Measurements from ENCODE around the gene B3GAT3.
A peak's percentile ranks its signal among the peaks of the same experiment; 100 is the strongest.
"Not testable (repeated sequence)": the region's sequence is repeated elsewhere in the genome, so short reads cannot be mapped to it uniquely, and the experiment has no call there.

Gene B3GAT3

GRCh38 chr11:62603776-62604299 is 17.9 kb downstream of the B3GAT3 start:
- no peak for DNase-seq

- no peak for DNase-seq
Measured at GRCh38 chr11:62603072-62603408, 18.7 kb downstream of the B3GAT3 start.

- peak; percentile 85 for DNase-seq
Measured at GRCh38 chr11:62602141-62603071, 19.4 kb downstream of the B3GAT3 start.

- peak; percentile 98 for DNase-seq
Measured at GRCh38 chr11:62601372-62602140, 20.2 kb downstream of the B3GAT3 start, which contains the start of gene MTA2. Gene MTA2 (minus strand): TSS chr11:62601865. CDS start chr11:62601450, 415 bp downstream.

GRCh38 chr11:62601122-62601371 is 20.7 kb downstream of the B3GAT3 start:
- DNase-seq, result no peak

- DNase-seq, result no peak
Measured at GRCh38 chr11:62600367-62601121, 21.2 kb downstream of the B3GAT3 start.

GRCh38 chr11:62599901-62600300 is 21.9 kb downstream of the B3GAT3 start:
- no peak for DNase-seq

- DNase-seq, result peak; percentile 89
Measured at GRCh38 chr11:62599069-62599696, 22.6 kb downstream of the B3GAT3 start.

GRCh38 chr11:62595124-62595523 is 26.7 kb downstream of the B3GAT3 start:
- DNase-seq, result no peak

- DNase-seq, result peak; percentile 55
Measured at GRCh38 chr11:62593434-62594044, 28.2 kb downstream of the B3GAT3 start.

- DNase-seq, result peak; percentile 63
Measured at GRCh38 chr11:62592989-62593421, 28.8 kb downstream of the B3GAT3 start.

GRCh38 chr11:62592146-62592815 is 29.5 kb downstream of the B3GAT3 start:
- DNase-seq, result peak; percentile 35

- peak; percentile 99 for DNase-seq
Measured at GRCh38 chr11:62591448-62592145, 30.2 kb downstream of the B3GAT3 start, which contains the start of gene TUT1. Gene TUT1 (minus strand): TSS chr11:62591523. CDS start chr11:62591485, 38 bp downstream.

- DNase-seq, result no peak
Measured at GRCh38 chr11:62588966-62589637, 32.7 kb downstream of the B3GAT3 start.

GRCh38 chr11:62585356-62585755 is 36.4 kb downstream of the B3GAT3 start:
- DNase-seq, result not testable (repeated sequence)

GRCh38 chr11:62581735-62582134 is 40.1 kb downstream of the B3GAT3 start:
- DNase-seq, result not testable (repeated sequence)

- no peak for DNase-seq
Measured at GRCh38 chr11:62580959-62581715, 40.6 kb downstream of the B3GAT3 start.

- no peak for DNase-seq
Measured at GRCh38 chr11:62579252-62579651, 42.5 kb downstream of the B3GAT3 start.

GRCh38 chr11:62578541-62578940 is 43.2 kb downstream of the B3GAT3 start:
- no peak for DNase-seq

All from midbrain (tissue), 1 donor.